Keratinocyte (primary cell): ENCODE measurements around the gene EEF1AKMT1. TPM values are rescaled to one million over a fixed set of nuclear protein-coding genes. Genes with fewer than 3 reads are reported as not detected.

Experiments
- DNase-seq: peaks from one replicate; pipeline ENCODE4 v3.0.0-alpha.2; 2011; ENCODE audit warnings: low read depth, missing footprints, low spot score
- FAIRE-seq: peaks from 2 replicates; lab custom pipeline; 2011; peaks lifted over from hg19 to GRCh38; lab: Jason Lieb, UNC
- H2AFZ ChIP-seq: 2 replicates; pipeline ENCODE4 v1.6.0; 2012; ENCODE audit warnings: low read length, control low read depth, inconsistent platforms; ENCODE audit not compliant: control insufficient read depth
- H3K27ac ChIP-seq: 2 replicates; pipeline ENCODE4 v1.5.1; 2011; ENCODE audit warnings: low read length; ENCODE audit not compliant: control insufficient read depth, insufficient read depth
- H3K27me3 ChIP-seq: 3 replicates; pipeline ENCODE4 v1.6.0; 2011; ENCODE audit warnings: low read length; ENCODE audit not compliant: control insufficient read depth, insufficient read depth; ENCODE audit errors: extremely low read depth
- H3K36me3 ChIP-seq, 2 experiments: 2 replicates in 1 of 2; 3 replicates in 1 of 2; pipeline ENCODE4 v1.5.1; 2011; ENCODE audit warnings: low read length in 2 of 2, mild to moderate bottlenecking in 1 of 2; ENCODE audit not compliant: control insufficient read depth in 2 of 2, insufficient read depth in 2 of 2; ENCODE audit errors: extremely low read depth in 1 of 2
- H3K4me1 ChIP-seq: 3 replicates; pipeline ENCODE4 v1.5.1; 2011; ENCODE audit warnings: low read length; ENCODE audit not compliant: control insufficient read depth, insufficient read depth; ENCODE audit errors: extremely low read depth
- H3K4me2 ChIP-seq: 3 replicates; pipeline ENCODE4 v1.6.0; 2011; ENCODE audit warnings: low read depth, low read length; ENCODE audit not compliant: control insufficient read depth, insufficient read depth; ENCODE audit errors: extremely low read depth
- H3K4me3 ChIP-seq, 3 experiments: fragments of 200-600 bp in 1 of 3; sonication (generic) in 1 of 3; 2 replicates in 2 of 3; 3 replicates in 1 of 3; pipeline ENCODE4 v1.5.1; 2011 to 2016; ENCODE audit warnings: low read length in 3 of 3, mild to moderate bottlenecking in 3 of 3, control low read depth in 2 of 3, inconsistent platforms in 1 of 3, low read depth in 1 of 3, mixed read lengths in 1 of 3, mixed run types in 1 of 3, moderate library complexity in 1 of 3; ENCODE audit not compliant: control insufficient read depth in 2 of 3, insufficient read depth in 2 of 3; ENCODE audit errors: extremely low read depth in 1 of 3
- H3K79me2 ChIP-seq: 2 replicates; pipeline ENCODE4 v1.6.0; 2012; ENCODE audit warnings: low read length; ENCODE audit not compliant: control insufficient read depth, insufficient read depth
- H3K9ac ChIP-seq: 3 replicates; pipeline ENCODE4 v1.6.0; 2011; ENCODE audit warnings: low read length; ENCODE audit not compliant: control insufficient read depth, insufficient read depth; ENCODE audit errors: extremely low read depth
- H3K9me1 ChIP-seq: 3 replicates; pipeline ENCODE4 v1.6.0; 2011; ENCODE audit warnings: low read length; ENCODE audit not compliant: control insufficient read depth, insufficient read depth; ENCODE audit errors: extremely low read depth
- H3K9me3 ChIP-seq: 2 replicates; pipeline ENCODE4 v1.5.1; 2012; ENCODE audit warnings: low read depth, low read length; ENCODE audit not compliant: control insufficient read depth
- H4K20me1 ChIP-seq: 3 replicates; pipeline ENCODE4 v1.6.0; 2011; ENCODE audit warnings: low read length; ENCODE audit not compliant: control insufficient read depth, insufficient read depth; ENCODE audit errors: extremely low read depth
- EZH2 ChIP-seq: IDR thresholded peaks from one replicate; pipeline ENCODE4 v1.6.1; 2012; ENCODE audit warnings: inconsistent platforms, mild to moderate bottlenecking, low read length, moderate library complexity
- dilution Hi-C: fragments of 300-500 bp; cut with MboI; formaldehyde crosslinking; loops from one replicate; pipeline ENCODE4 v1.7.0; 2020; ENCODE audit warnings: low sequenced_read_pairs; ENCODE audit not compliant: extremely low pct_ligation_motif_present
- polyA plus RNA-seq, 5 experiments: library from polyadenylated mRNA; depleted of rRNA in 3 of 5; stranded (reverse) in 3 of 5; stranded (forward) in 1 of 5; unstranded in 1 of 5; fragments of >200 nt; gene quantifications; 1 replicate in 1 of 5; 2 replicates in 3 of 5; 3 replicates in 1 of 5; pipeline versions ENCODE4 v1.2.1 to v1.2.3, GENCODE V29; 2011 to 2012; ENCODE audit warnings: missing spikeins in 2 of 5, low read depth in 1 of 5, low replicate concordance in 1 of 5
- TF ChIP-seq, protein P1 (sequence below), 3 experiments: IDR thresholded peaks in 1 of 3; conservative IDR thresholded peaks in 1 of 3; optimal IDR thresholded peaks in 1 of 3; 2 replicates in 2 of 3; 3 replicates in 1 of 3; pipeline versions ENCODE3 to v1.5.1; 2011; ENCODE audit warnings: low read length in 3 of 3, mild to moderate bottlenecking in 3 of 3, moderate library complexity in 2 of 3, control low read depth in 1 of 3, inconsistent platforms in 1 of 3; ENCODE audit not compliant: insufficient read depth in 2 of 3; ENCODE audit errors: extremely low read depth in 1 of 3

Gene EEF1AKMT1
- polyA plus RNA-seq, 1 donor (not counting 4 experiments of a cell fraction or from before 2014, with no cell fraction given) = 10.1 TPM

DNA sequence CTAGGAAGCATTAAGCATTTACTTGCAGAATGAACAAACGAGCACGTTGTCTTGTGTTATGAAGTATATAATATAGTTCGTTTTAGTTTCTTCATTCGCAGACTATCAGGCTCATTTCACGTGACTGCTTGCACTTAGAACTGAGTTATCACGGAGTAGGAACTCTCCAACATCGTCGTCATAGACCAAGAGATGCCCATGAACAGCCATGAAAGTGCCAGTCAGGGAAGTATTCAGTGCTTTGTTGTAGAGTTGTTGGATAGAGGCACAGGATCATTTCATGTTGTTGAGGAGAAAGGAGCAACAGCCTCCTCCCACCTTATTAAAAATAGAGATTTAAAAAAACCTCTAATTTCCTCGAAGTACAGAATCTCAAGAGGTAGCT, 71.2 kb downstream of the EEF1AKMT1 start:
- Histone ChIP-seq H3K27me3 (peaks cover 7% of the 10 kb centered on the region), H3K4me2 (peak overlapping the region; percentile 79), H3K27ac (no peak overlapping the region), H3K4me3 (peak overlapping the region in 2 of 3 experiments; percentile 63), H3K4me1 (no peaks in the 10 kb centered on the region), H3K9ac (no peak overlapping the region), H2AFZ (no peak overlapping the region), H3K36me3 (no peaks in the 10 kb centered on the region), H3K79me2 (no peaks in the 10 kb centered on the region), H3K9me3 (no peaks in the 10 kb centered on the region), H3K9me1 (no peaks in the 10 kb centered on the region), H4K20me1 (no peaks in the 10 kb centered on the region)
- FAIRE-seq (no peak), DNase-seq (no peak)
- TF ChIP-seq EZH2 = no peak
- TF ChIP-seq, protein P1, sequence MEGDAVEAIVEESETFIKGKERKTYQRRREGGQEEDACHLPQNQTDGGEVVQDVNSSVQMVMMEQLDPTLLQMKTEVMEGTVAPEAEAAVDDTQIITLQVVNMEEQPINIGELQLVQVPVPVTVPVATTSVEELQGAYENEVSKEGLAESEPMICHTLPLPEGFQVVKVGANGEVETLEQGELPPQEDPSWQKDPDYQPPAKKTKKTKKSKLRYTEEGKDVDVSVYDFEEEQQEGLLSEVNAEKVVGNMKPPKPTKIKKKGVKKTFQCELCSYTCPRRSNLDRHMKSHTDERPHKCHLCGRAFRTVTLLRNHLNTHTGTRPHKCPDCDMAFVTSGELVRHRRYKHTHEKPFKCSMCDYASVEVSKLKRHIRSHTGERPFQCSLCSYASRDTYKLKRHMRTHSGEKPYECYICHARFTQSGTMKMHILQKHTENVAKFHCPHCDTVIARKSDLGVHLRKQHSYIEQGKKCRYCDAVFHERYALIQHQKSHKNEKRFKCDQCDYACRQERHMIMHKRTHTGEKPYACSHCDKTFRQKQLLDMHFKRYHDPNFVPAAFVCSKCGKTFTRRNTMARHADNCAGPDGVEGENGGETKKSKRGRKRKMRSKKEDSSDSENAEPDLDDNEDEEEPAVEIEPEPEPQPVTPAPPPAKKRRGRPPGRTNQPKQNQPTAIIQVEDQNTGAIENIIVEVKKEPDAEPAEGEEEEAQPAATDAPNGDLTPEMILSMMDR (optimal IDR thresholded peaks at IDR 0.05 in 1 of 3, IDR thresholded peaks at IDR 0.05 in 1 of 3, conservative IDR thresholded peaks at IDR 0.05 in 1 of 3; ENCODE audit: extremely low read depth in 1 of 3, insufficient read depth in 2 of 3, low read length in 3 of 3) = no peak
- dilution Hi-C loops = no loop called here

DNA sequence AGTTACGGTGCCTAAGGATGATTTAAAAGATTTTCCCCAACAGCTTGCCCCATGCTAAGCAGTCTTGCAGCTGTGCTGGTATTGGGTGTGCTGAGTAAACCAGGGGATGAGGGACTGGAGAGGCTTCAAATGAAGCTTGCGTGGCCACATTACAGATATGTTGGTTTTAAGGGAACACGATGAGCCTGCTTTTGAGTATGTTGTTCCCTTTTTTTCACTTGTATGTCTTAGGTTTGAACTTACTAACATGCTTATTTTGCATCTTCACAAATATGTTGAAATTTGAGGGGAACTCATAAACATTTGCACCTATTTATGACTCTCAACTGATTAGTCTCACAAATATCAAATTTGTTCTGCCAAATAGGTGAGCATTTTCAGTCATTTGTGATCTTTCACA, 72.3 kb downstream of the EEF1AKMT1 start:
- Histone ChIP-seq H3K4me3 (no peak overlapping the region), H4K20me1 (no peaks in the 10 kb centered on the region), H3K27me3 (peaks cover 7% of the 10 kb centered on the region), H3K79me2 (no peaks in the 10 kb centered on the region), H2AFZ (no peak overlapping the region), H3K9me3 (no peaks in the 10 kb centered on the region), H3K4me1 (no peaks in the 10 kb centered on the region), H3K27ac (no peak overlapping the region), H3K36me3 (no peaks in the 10 kb centered on the region), H3K9me1 (no peaks in the 10 kb centered on the region), H3K4me2 (no peak overlapping the region), H3K9ac (no peak overlapping the region)
- FAIRE-seq (no peak), DNase-seq (no peak)
- dilution Hi-C loops = no loop called here
- TF ChIP-seq, protein P1 (optimal IDR thresholded peaks at IDR 0.05 in 1 of 3, IDR thresholded peaks at IDR 0.05 in 1 of 3, conservative IDR thresholded peaks at IDR 0.05 in 1 of 3; ENCODE audit: extremely low read depth in 1 of 3, insufficient read depth in 2 of 3, low read length in 3 of 3) = no peak
- no peak for TF ChIP-seq EZH2
